Astrocyte (in vitro differentiated cells and primary cell): Measurements from ENCODE around the gene TFPI2. TPM values are rescaled to one million over a fixed set of nuclear protein-coding genes. Genes with fewer than 3 reads are reported as not detected.
A peak's percentile ranks its signal among the peaks of the same experiment; 100 is the strongest.

Source experiments
- DNase-seq: peaks from one replicate; pipeline ENCODE4 v3.0.0-alpha.2; 2010; ENCODE audit warnings: low read depth
- FAIRE-seq: peaks from 2 replicates; lab custom pipeline; 2011; peaks lifted over from hg19 to GRCh38; lab: Jason Lieb, UNC
- H2AFZ ChIP-seq: 2 replicates; pipeline ENCODE4 v1.6.0; 2012; ENCODE audit warnings: low read depth, low read length, inconsistent platforms
- H3K27ac ChIP-seq: 2 replicates; pipeline ENCODE4 v1.5.1; 2011; ENCODE audit warnings: low read depth, low read length, inconsistent platforms
- H3K27me3 ChIP-seq: 2 replicates; pipeline ENCODE4 v1.6.0; 2011; ENCODE audit warnings: low read length, inconsistent platforms; ENCODE audit not compliant: insufficient read depth
- H3K36me3 ChIP-seq: 2 replicates; pipeline ENCODE4 v1.5.1; 2011; ENCODE audit warnings: low read length, inconsistent platforms; ENCODE audit not compliant: insufficient read depth
- H3K4me1 ChIP-seq: 2 replicates; pipeline ENCODE4 v1.5.1; 2011; ENCODE audit warnings: low read length, inconsistent platforms; ENCODE audit not compliant: insufficient read depth
- H3K4me2 ChIP-seq: 2 replicates; pipeline ENCODE4 v1.6.0; 2012; ENCODE audit warnings: low read length, inconsistent platforms
- H3K4me3 ChIP-seq: 2 replicates; pipeline ENCODE4 v1.5.1; 2011; ENCODE audit warnings: low read depth, mild to moderate bottlenecking, low read length, inconsistent platforms; ENCODE audit not compliant: insufficient read depth
- H3K79me2 ChIP-seq: 2 replicates; pipeline ENCODE4 v1.6.0; 2012; ENCODE audit warnings: mild to moderate bottlenecking, low read length, inconsistent platforms; ENCODE audit not compliant: insufficient read depth
- H3K9ac ChIP-seq: 2 replicates; pipeline ENCODE4 v1.6.0; 2012; ENCODE audit warnings: mild to moderate bottlenecking, low read length, inconsistent platforms
- H3K9me3 ChIP-seq: 2 replicates; pipeline ENCODE4 v1.5.1; 2012; ENCODE audit warnings: low read depth, mild to moderate bottlenecking, low read length, inconsistent platforms; ENCODE audit not compliant: insufficient read depth
- H4K20me1 ChIP-seq: 2 replicates; pipeline ENCODE4 v1.6.0; 2012; ENCODE audit warnings: low read length, inconsistent platforms; ENCODE audit not compliant: insufficient read depth
- H3K27ac Mint-ChIP-seq: one replicate; pipeline ENCODE4 v1.8.0; 2021; ENCODE audit warnings: mild to moderate bottlenecking, mixed read lengths; ENCODE audit not compliant: unreplicated experiment
- H3K27me3 Mint-ChIP-seq: one replicate; pipeline ENCODE4 v1.8.0; 2021; ENCODE audit warnings: low read depth, mixed read lengths; ENCODE audit not compliant: unreplicated experiment
- H3K36me3 Mint-ChIP-seq: one replicate; pipeline ENCODE4 v1.8.0; 2021; ENCODE audit warnings: low read depth, mixed read lengths; ENCODE audit not compliant: unreplicated experiment
- H3K4me1 Mint-ChIP-seq: one replicate; pipeline ENCODE4 v1.8.0; 2021; ENCODE audit warnings: low read depth, mixed read lengths; ENCODE audit not compliant: unreplicated experiment
- H3K4me3 Mint-ChIP-seq: one replicate; pipeline ENCODE4 v1.8.0; 2021; ENCODE audit warnings: mild to moderate bottlenecking, moderate library complexity, mixed read lengths; ENCODE audit not compliant: unreplicated experiment
- H3K9me3 Mint-ChIP-seq: one replicate; pipeline ENCODE4 v1.8.0; 2021; ENCODE audit warnings: mild to moderate bottlenecking, mixed read lengths; ENCODE audit not compliant: unreplicated experiment
- EZH2 ChIP-seq: IDR thresholded peaks from 2 replicates; pipeline ENCODE4 v1.6.1; 2012; ENCODE audit warnings: mild to moderate bottlenecking, low read length, inconsistent platforms; ENCODE audit not compliant: insufficient read depth
- total RNA-seq: library from RNA; stranded (reverse); gene quantifications from 2 replicates; pipeline ENCODE4 v1.2.1, GENCODE V29; 2021
- TF ChIP-seq, protein P1 (sequence below): IDR thresholded peaks from 2 replicates; pipeline ENCODE4 v1.5.1; 2011; ENCODE audit warnings: low read depth, mild to moderate bottlenecking, inconsistent platforms, low read length, moderate library complexity; ENCODE audit not compliant: insufficient read depth

The TFPI2 gene
- total RNA-seq, 1 donor from 2014 or later: 74.8 TPM

GRCh38 chr7:93923296-93923695, 32.7 kb upstream of the TFPI2 start:
- H3K4me1 Mint-ChIP-seq: peaks cover 14% of the 10 kb centered on the region
- DNase-seq: no peak
- H3K9ac ChIP-seq: peak overlapping the region; percentile 88
- H4K20me1 ChIP-seq: no peaks in the 10 kb centered on the region
- no peaks in the 10 kb centered on the region for H3K27me3 Mint-ChIP-seq
- peak overlapping the region; percentile 75 for H3K4me3 ChIP-seq
- TF ChIP-seq, protein P1, sequence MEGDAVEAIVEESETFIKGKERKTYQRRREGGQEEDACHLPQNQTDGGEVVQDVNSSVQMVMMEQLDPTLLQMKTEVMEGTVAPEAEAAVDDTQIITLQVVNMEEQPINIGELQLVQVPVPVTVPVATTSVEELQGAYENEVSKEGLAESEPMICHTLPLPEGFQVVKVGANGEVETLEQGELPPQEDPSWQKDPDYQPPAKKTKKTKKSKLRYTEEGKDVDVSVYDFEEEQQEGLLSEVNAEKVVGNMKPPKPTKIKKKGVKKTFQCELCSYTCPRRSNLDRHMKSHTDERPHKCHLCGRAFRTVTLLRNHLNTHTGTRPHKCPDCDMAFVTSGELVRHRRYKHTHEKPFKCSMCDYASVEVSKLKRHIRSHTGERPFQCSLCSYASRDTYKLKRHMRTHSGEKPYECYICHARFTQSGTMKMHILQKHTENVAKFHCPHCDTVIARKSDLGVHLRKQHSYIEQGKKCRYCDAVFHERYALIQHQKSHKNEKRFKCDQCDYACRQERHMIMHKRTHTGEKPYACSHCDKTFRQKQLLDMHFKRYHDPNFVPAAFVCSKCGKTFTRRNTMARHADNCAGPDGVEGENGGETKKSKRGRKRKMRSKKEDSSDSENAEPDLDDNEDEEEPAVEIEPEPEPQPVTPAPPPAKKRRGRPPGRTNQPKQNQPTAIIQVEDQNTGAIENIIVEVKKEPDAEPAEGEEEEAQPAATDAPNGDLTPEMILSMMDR: no peak
- no peak for TF ChIP-seq EZH2
- peak overlapping the region; percentile 89 for H3K4me3 Mint-ChIP-seq
- no peaks in the 10 kb centered on the region for H3K9me3 Mint-ChIP-seq
- H3K27ac Mint-ChIP-seq: no peak overlapping the region
- no peaks in the 10 kb centered on the region for H3K27me3 ChIP-seq
- no peak overlapping the region for H3K27ac ChIP-seq
- H3K36me3 ChIP-seq: peaks cover 9% of the 10 kb centered on the region
- peaks cover 7% of the 10 kb centered on the region for H3K36me3 Mint-ChIP-seq
- H3K79me2 ChIP-seq: peaks cover 29% of the 10 kb centered on the region
- peaks cover 16% of the 10 kb centered on the region for H3K4me1 ChIP-seq
- FAIRE-seq: peak; percentile 17
- no peak overlapping the region for H2AFZ ChIP-seq
- peak overlapping the region; percentile 86 for H3K4me2 ChIP-seq
- no peaks in the 10 kb centered on the region for H3K9me3 ChIP-seq

- peak within 1 kb of the TSS; percentile 86 for H3K4me2 ChIP-seq
- DNase-seq (peak; percentile 67), FAIRE-seq (no peak)
- Mint-ChIP-seq H3K4me3 (peak within 1 kb of the TSS; percentile 89), H3K4me1 (peaks cover 14% of the 10 kb centered on the region), H3K36me3 (peaks cover 5% of the 10 kb centered on the region), H3K9me3 (no peaks in the 10 kb centered on the region), H3K27me3 (no peaks in the 10 kb centered on the region), H3K27ac (peak within 1 kb of the TSS; percentile 85)
- H3K79me2 ChIP-seq: peaks cover 29% of the 10 kb centered on the region
- peak within 1 kb of the TSS; percentile 85 for H2AFZ ChIP-seq
- H3K4me1 ChIP-seq: peaks cover 16% of the 10 kb centered on the region
- H3K36me3 ChIP-seq: peaks cover 9% of the 10 kb centered on the region
- peak within 1 kb of the TSS; percentile 88 for H3K9ac ChIP-seq
- H3K27ac ChIP-seq: peak within 1 kb of the TSS; percentile 81
- no peaks in the 10 kb centered on the region for H3K9me3 ChIP-seq
- no peaks in the 10 kb centered on the region for H3K27me3 ChIP-seq
- TF ChIP-seq, protein P1: no peak
- TF ChIP-seq EZH2: no peak
- peak within 1 kb of the TSS; percentile 75 for H3K4me3 ChIP-seq
- no peaks in the 10 kb centered on the region for H4K20me1 ChIP-seq
Measured at GRCh38 chr7:93921607-93922566, 31.3 kb upstream of the TFPI2 start, which contains the start of gene GNG11. Gene GNG11 (plus strand): TSS chr7:93921735. CDS start chr7:93922138, 403 bp downstream.

GRCh38 chr7:93921186-93921585, 30.6 kb upstream of the TFPI2 start:
- peak overlapping the region; percentile 88 for H3K9ac ChIP-seq

More at GRCh38 chr7:93921186-93921585, 30.6 kb upstream of the TFPI2 start:
- peaks cover 6% of the 10 kb centered on the region for H3K36me3 ChIP-seq
- H4K20me1 ChIP-seq: no peaks in the 10 kb centered on the region
- H3K9me3 ChIP-seq: no peaks in the 10 kb centered on the region
- peak overlapping the region; percentile 81 for H3K27ac ChIP-seq
- H3K9me3 Mint-ChIP-seq: no peaks in the 10 kb centered on the region
- H3K4me3 Mint-ChIP-seq: peak overlapping the region; percentile 89
- peaks cover 5% of the 10 kb centered on the region for H3K36me3 Mint-ChIP-seq
- TF ChIP-seq, protein P1: no peak
- TF ChIP-seq EZH2: no peak
- no peaks in the 10 kb centered on the region for H3K27me3 ChIP-seq
- peak overlapping the region; percentile 85 for H2AFZ ChIP-seq
- peak overlapping the region; percentile 75 for H3K4me3 ChIP-seq
- FAIRE-seq: peak; percentile 5
- H3K79me2 ChIP-seq: peaks cover 29% of the 10 kb centered on the region
- no peak for DNase-seq
- H3K4me2 ChIP-seq: peak overlapping the region; percentile 86
- peaks cover 16% of the 10 kb centered on the region for H3K4me1 ChIP-seq
- H3K27me3 Mint-ChIP-seq: no peaks in the 10 kb centered on the region
- H3K4me1 Mint-ChIP-seq: peaks cover 14% of the 10 kb centered on the region
- H3K27ac Mint-ChIP-seq: peak overlapping the region; percentile 12
